HFFc6 (cell line): ENCODE results near the gene SLC28A2. TPM values are rescaled to one million over a fixed set of nuclear protein-coding genes. Genes with fewer than 3 reads are reported as not detected.

ENCODE experiments used
- DNase-seq: peaks from one replicate; pipeline ENCODE4 v3.0.0-alpha.2; 2018
- H3K27ac Mint-ChIP-seq: 2 replicates; pipeline ENCODE4 v1.8.0; 2020; ENCODE audit warnings: mild to moderate bottlenecking, mixed read lengths
- H3K27me3 Mint-ChIP-seq: 2 replicates; pipeline ENCODE4 v1.8.0; 2021; ENCODE audit warnings: mild to moderate bottlenecking, moderate library complexity, mixed read lengths; ENCODE audit not compliant: insufficient read depth
- H3K36me3 Mint-ChIP-seq: 2 replicates; pipeline ENCODE4 v1.8.0; 2021; ENCODE audit warnings: low read depth, mixed read lengths
- H3K4me1 Mint-ChIP-seq: 2 replicates; pipeline ENCODE4 v1.8.0; 2020; ENCODE audit warnings: low read depth, mixed read lengths
- H3K4me3 Mint-ChIP-seq: 2 replicates; pipeline ENCODE4 v1.8.0; 2020; ENCODE audit warnings: mild to moderate bottlenecking, moderate library complexity, mixed read lengths
- H3K9me3 Mint-ChIP-seq: 2 replicates; pipeline ENCODE4 v1.8.0; 2020; ENCODE audit warnings: mild to moderate bottlenecking, mixed read lengths
- long read RNA-seq: library from polyadenylated mRNA; unstranded; transcript quantifications from one replicate; pipeline ENCODE4 v2.0.0, GENCODE V29; 2019
- total RNA-seq, 6 experiments: library from RNA; stranded (reverse); fragmentation: NEBNext Ultra II Directional; extraction: Animal tissue kit (Norgen Biotek cat#: 25700); gene quantifications; 2 replicates in 1 of 6; 3 replicates in 5 of 6; pipeline ENCODE4 v1.2.3, GENCODE V29; 2021
- TF ChIP-seq, protein P1 (sequence below): fragments of 200-600 bp; sonication (generic); IDR thresholded peaks from 2 replicates; pipeline ENCODE4 v1.5.0; 2021; ENCODE audit warnings: antibody characterized with exemption, mild to moderate bottlenecking

Gene SLC28A2
- not detected for total RNA-seq
- long read RNA-seq, result 0 reads

DNA sequence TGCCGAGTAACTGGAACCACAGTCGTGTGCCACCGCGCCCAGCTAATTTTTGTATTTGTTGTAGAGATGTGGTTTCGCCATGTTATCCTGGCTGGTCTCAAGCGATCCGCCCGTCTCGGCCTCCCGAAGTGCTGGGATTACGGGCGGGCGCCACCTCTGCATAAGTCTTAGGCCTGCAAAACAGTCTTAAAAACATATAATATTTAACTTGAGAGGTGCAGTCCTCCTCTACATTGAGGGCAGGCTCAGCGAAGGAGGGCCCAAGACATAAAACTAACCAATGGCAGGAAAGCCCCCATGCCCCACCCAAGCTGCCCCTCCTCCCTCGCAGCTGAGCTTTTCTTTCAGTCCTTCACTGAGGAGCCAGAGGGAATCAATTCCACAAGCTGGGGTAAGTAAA, at the start of gene SLC28A2:
SLC28A2 (plus strand) TSS at position 347 of the 400 bp plus-strand sequence. CDS start 982 bp downstream, outside the sequence.
- DNase-seq, result no peak
- Mint-ChIP-seq H3K4me1 (peaks cover 18% of the 10 kb centered on the region), H3K9me3 (no peaks in the 10 kb centered on the region; the same call in 1 of the 2 replicates), H3K27ac (no peak within 1 kb of the TSS), H3K36me3 (no peaks in the 10 kb centered on the region), H3K27me3 (no peaks in the 10 kb centered on the region), H3K4me3 (no peak within 1 kb of the TSS)
- TF ChIP-seq, protein P1, sequence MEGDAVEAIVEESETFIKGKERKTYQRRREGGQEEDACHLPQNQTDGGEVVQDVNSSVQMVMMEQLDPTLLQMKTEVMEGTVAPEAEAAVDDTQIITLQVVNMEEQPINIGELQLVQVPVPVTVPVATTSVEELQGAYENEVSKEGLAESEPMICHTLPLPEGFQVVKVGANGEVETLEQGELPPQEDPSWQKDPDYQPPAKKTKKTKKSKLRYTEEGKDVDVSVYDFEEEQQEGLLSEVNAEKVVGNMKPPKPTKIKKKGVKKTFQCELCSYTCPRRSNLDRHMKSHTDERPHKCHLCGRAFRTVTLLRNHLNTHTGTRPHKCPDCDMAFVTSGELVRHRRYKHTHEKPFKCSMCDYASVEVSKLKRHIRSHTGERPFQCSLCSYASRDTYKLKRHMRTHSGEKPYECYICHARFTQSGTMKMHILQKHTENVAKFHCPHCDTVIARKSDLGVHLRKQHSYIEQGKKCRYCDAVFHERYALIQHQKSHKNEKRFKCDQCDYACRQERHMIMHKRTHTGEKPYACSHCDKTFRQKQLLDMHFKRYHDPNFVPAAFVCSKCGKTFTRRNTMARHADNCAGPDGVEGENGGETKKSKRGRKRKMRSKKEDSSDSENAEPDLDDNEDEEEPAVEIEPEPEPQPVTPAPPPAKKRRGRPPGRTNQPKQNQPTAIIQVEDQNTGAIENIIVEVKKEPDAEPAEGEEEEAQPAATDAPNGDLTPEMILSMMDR, result no peak

- DNase-seq, result no peak
- TF ChIP-seq, protein P1, result no peak
- no peak overlapping the region for H3K4me3 Mint-ChIP-seq
These were observed 48.9 kb upstream of the SLC28A2 start for GRCh38 chr15:45203182-45203581.

GRCh38 chr15:45205192-45205591, 46.8 kb upstream of the SLC28A2 start:
- peak; percentile 70 for DNase-seq
- Mint-ChIP-seq H3K4me3 (no peak overlapping the region), H3K36me3 (no peaks in the 10 kb centered on the region), H3K27ac (no peak overlapping the region), H3K4me1 (no peaks in the 10 kb centered on the region), H3K9me3 (no peaks in the 10 kb centered on the region), H3K27me3 (peaks cover 15% of the 10 kb centered on the region; the same call in 1 of the 2 replicates)
- TF ChIP-seq, protein P1, result peak; percentile 92

More at GRCh38 chr15:45203182-45203581, 48.9 kb upstream of the SLC28A2 start:
- no peaks in the 10 kb centered on the region for H3K36me3 Mint-ChIP-seq
- peaks cover 16% of the 10 kb centered on the region for H3K27me3 Mint-ChIP-seq
- no peak overlapping the region for H3K27ac Mint-ChIP-seq
- H3K9me3 Mint-ChIP-seq, result no peaks in the 10 kb centered on the region
- no peaks in the 10 kb centered on the region for H3K4me1 Mint-ChIP-seq

- Mint-ChIP-seq H3K9me3 (no peaks in the 10 kb centered on the region), H3K4me3 (no peak overlapping the region), H3K4me1 (0 out of 2 replicates have a peak, but pooled peaks cover under 1% of the 10 kb centered on the region), H3K36me3 (no peaks in the 10 kb centered on the region), H3K27ac (no peak overlapping the region), H3K27me3 (peaks cover 18% of the 10 kb centered on the region)
- TF ChIP-seq, protein P1, result no peak
- DNase-seq, result no peak
These were observed 39.5 kb upstream of the SLC28A2 start for GRCh38 chr15:45212493-45212892.

GRCh38 chr15:45221053-45221599, 30.9 kb upstream of the SLC28A2 start:
- TF ChIP-seq, protein P1, result no peak

More at GRCh38 chr15:45221053-45221599, 30.9 kb upstream of the SLC28A2 start:
- Mint-ChIP-seq H3K27me3 (peaks cover 16% of the 10 kb centered on the region), H3K27ac (no peak overlapping the region), H3K4me3 (no peak overlapping the region), H3K4me1 (peaks cover 6% of the 10 kb centered on the region; the same call in 1 of the 2 replicates), H3K9me3 (no peaks in the 10 kb centered on the region), H3K36me3 (no peaks in the 10 kb centered on the region)
- DNase-seq, result no peak
